GM18505 (cell line): ENCODE measurements around the gene C1orf216.

ENCODE experiments used
- ATAC-seq: cut with Tn5 transposase; IDR thresholded peaks from one replicate; pipeline ENCODE4 v1.9.1; 2021; ENCODE audit not compliant: unreplicated experiment
- POLR2A ChIP-seq: IDR thresholded peaks from 4 replicates; pipeline ENCODE4 v1.6.1; 2011; ENCODE audit warnings: borderline replicate concordance; ENCODE audit not compliant: insufficient read depth, insufficient read length; ENCODE audit errors: extremely low read depth

Gene C1orf216, protein sequence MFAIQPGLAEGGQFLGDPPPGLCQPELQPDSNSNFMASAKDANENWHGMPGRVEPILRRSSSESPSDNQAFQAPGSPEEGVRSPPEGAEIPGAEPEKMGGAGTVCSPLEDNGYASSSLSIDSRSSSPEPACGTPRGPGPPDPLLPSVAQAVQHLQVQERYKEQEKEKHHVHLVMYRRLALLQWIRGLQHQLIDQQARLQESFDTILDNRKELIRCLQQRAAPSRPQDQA

DNA sequence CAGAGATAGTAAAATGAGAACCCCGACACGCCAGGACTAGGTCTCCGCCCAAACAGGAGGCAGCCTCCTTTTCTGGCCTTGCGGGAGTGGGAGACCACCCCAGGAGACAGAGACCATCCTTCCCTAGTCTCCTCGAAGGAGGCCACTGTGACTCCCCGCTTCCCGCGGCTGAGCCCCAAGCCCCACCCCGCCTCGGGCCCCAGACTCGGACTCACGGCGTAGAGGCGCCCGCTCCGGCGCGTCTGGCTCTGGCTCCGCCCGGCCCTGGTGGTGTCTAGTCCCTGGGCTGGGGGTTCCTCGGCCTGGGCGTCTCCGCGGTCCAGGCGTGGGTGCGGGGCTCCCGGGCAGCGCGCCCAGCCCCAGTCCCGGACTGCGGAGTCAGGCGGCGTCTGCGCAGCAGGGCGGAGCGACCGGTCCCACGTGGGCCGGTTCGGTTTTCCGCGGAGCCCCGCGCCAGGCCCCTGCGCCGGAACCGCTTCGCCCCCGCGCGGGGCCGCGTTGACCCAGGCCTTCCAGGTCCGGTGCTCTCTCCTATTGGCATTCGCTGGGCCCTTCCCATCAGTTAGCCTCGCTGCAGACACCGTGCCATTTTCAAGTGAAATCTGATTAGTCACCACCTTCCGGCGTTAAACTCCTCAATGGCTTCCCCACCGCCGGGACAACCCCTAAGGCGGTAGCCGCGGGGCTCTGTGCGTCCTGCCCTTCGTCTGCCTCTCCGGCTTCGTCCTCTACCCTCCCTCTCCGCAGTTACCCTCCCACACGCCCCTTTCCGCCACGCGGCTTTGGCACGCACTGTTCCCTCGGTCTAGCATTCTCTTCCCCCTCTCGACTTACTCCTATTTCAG is at the start of gene C1orf216:
C1orf216 (minus strand) TSS at position 393 of the 845 bp plus-strand sequence. CDS start 2,563 bp downstream, outside the sequence.
- no peak for ATAC-seq
- TF ChIP-seq POLR2A = peak; percentile 79

DNA sequence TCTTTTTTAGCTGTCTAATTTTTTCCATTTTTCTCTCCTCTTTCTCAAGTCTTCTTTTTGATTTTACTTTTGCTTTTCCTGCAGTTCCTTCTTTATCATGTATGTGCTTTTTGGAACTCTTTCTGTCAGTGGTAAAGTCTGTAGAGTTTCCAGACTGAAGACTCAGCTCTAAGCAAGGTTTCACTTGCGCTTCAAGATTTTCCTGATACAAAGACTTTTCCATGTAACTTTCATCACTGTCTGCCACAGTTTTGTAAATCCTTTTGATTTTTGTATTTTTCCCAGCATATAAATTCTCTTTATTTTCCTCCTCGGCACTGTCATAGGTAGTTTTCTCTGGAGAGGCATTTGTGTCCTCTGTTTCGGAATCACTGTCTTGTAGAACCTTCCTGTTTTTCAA is 45.6 kb upstream of the C1orf216 start:
- no peak for ATAC-seq
- TF ChIP-seq POLR2A = no peak

GRCh38 chr1:35763201-35763600 is 44.5 kb upstream of the C1orf216 start:
- TF ChIP-seq POLR2A = no peak
- no peak for ATAC-seq

- no peak for ATAC-seq
- no peak for TF ChIP-seq POLR2A
These were observed 43.5 kb upstream of the C1orf216 start for GRCh38 chr1:35762141-35762540.

DNA sequence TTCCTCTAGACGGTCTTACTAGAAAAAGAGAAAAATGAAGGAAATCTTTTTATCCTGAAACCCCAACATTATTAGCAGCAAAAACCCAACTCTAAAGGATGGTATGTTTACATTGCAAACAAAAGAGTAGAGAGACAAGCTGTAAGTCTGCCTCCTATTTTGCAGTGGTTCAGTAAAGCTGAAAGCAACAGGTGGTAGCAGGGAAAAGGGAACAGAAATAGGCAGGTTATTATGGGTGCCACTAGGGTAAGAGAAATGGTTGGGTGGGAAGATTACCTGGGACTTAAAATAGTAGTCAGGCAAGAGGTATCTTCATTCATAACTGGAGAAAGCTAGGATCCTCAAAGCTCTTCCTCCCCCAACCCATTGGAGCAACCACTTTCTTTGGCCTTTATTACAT is 37.4 kb upstream of the C1orf216 start:
- no peak for ATAC-seq
- no peak for TF ChIP-seq POLR2A

DNA sequence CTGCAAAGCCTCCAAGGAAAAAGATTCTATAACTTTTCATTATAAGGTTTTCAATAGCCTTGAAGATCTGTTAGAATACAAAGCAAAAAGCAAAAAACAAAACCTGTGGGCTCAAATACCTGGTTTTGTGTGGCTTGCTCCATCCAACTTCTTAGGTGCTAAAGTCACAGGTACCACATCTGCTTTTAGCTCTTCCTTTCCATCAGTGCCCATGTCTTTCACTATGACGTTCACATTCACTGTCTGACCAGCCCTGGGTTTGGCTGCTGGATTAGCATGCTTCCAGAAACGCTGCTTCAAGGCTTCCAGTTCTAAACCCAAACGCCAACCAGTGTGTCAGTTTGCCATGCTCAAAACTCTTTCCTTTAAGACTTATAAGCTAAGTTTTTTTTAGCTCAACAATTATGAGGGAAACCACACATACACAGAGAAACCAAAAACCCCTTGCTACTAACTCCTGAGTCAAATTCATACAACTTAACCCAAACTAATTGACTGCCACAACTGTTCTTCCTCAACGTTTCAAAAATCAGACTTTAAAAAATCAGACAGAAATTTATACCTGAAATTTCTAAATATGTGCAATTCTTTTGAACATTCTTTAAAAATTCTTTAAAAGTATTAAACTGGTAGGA is 35.1 kb upstream of the C1orf216 start:
- no peak for ATAC-seq
- TF ChIP-seq POLR2A = no peak

- ATAC-seq = no peak
- TF ChIP-seq POLR2A = no peak
These were observed 29.6 kb upstream of the C1orf216 start for GRCh38 chr1:35748326-35748725.

GRCh38 chr1:35745124-35745730 is 26.5 kb upstream of the C1orf216 start:
- no peak for ATAC-seq
- TF ChIP-seq POLR2A = no peak

GRCh38 chr1:35737120-35737519 is 18.4 kb upstream of the C1orf216 start:
- no peak for TF ChIP-seq POLR2A
- no peak for ATAC-seq

DNA sequence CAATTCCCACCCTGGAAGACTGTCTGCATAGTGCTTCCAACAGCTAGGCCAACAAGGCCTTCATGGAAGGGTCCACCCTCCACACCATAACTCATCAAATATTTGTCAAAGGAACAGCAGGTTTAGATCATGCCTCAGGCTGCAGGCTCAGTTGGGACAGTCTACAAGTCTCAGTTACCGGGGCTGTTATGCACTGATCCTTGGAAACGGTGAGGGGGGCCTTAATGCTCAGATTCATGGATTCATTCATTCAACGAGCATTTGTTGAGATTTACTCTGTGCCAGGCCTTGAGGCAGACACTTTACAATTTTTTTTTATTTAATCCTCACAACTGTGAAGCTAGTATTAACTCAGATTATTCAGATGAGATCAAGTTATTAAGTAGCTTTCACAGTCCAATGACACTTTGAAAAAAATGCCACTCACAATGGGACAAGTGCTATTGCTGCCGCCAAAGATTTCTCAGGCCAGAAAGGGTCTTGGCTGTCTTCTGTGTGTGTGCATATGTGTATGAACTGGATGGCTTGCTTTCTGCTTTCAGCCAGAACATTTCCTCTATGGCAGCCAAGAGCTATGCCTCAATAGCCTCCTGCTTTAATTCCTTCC is 8.9 kb upstream of the C1orf216 start:
- no peak for ATAC-seq

GRCh38 chr1:35726450-35727433 is 8.1 kb upstream of the C1orf216 start:
- no peak for TF ChIP-seq POLR2A
- ATAC-seq = no peak

More for the DNA sequence above, 8.9 kb upstream of the C1orf216 start:
- no peak for TF ChIP-seq POLR2A

- no peak for ATAC-seq
- TF ChIP-seq POLR2A = no peak
These were observed 6.9 kb upstream of the C1orf216 start for GRCh38 chr1:35725596-35725995.
